ENCODE results near the gene ANK3.

- no peak for TF ChIP-seq CTCF (IDR thresholded peaks at IDR 0.05; ENCODE audit: poor library complexity, severe bottlenecking)
- TF ChIP-seq EZH2 (IDR thresholded peaks at IDR 0.05; ENCODE audit: borderline replicate concordance, insufficient read depth, low read length, poor library complexity, severe bottlenecking): no peak
- no peak for TF ChIP-seq REST (IDR thresholded peaks at IDR 0.05; ENCODE audit: borderline replicate concordance)
- no peak for TF ChIP-seq RAD21 (conservative IDR thresholded peaks at IDR 0.05)
These were observed 5.7 kb downstream of the ANK3 start for GRCh38 chr10:60384011-60384410.
